Activated naive CD8-positive, alpha-beta T cell (primary cell): Measurements from ENCODE around the gene LRRC7.

Experiments
- H3K27ac Mint-ChIP-seq: one replicate; pipeline ENCODE4 v1.8.0; 2021; ENCODE audit warnings: mixed read lengths
- H3K27me3 Mint-ChIP-seq: one replicate; pipeline ENCODE4 v1.8.0; 2021; ENCODE audit warnings: mixed read lengths
- H3K36me3 Mint-ChIP-seq: one replicate; pipeline ENCODE4 v1.8.0; 2021; ENCODE audit warnings: mixed read lengths
- H3K4me1 Mint-ChIP-seq: one replicate; pipeline ENCODE4 v1.8.0; 2021; ENCODE audit warnings: low read depth, mixed read lengths
- H3K4me3 Mint-ChIP-seq: one replicate; pipeline ENCODE4 v1.8.0; 2021; ENCODE audit warnings: mild to moderate bottlenecking, mixed read lengths
- H3K9me3 Mint-ChIP-seq: one replicate; pipeline ENCODE4 v1.8.0; 2021; ENCODE audit warnings: low read depth, mixed read lengths

The LRRC7 gene

DNA sequence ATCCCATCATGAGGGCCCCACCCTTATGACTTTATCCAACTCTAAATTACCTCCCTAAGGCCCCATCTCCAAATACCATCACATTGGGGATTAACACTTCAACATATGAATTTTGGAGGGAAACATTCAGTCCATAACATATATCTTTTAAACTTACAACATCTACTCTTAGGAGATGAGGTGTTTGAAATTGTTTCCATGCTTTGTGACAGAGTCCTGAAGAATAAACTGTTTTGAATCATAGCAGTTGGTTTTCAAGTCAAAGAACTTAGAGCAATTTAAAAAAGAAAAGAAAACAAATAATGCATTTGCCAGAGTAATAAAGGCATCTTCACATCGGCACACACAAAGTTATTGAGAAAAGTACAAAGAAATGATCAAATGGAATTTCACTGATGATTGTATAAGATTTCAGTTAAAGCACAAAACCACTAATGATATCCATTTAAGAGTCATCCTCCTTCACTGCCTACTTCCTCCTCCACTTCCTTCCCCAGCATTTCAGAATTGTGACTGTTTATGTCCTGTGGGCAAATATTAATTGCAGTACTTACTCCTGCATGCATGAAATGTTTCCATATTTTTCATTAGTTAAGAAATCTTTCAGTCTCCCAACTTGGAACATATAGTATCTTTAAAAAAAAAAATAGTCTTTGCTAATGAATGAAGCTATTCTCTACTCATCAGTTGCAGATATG lies 435.6 kb downstream of the LRRC7 start:
- Mint-ChIP-seq H3K27me3 (no peaks in the 10 kb centered on the region), H3K4me3 (no peak overlapping the region), H3K27ac (no peak overlapping the region), H3K36me3 (no peaks in the 10 kb centered on the region), H3K9me3 (no peaks in the 10 kb centered on the region), H3K4me1 (no peaks in the 10 kb centered on the region)

DNA sequence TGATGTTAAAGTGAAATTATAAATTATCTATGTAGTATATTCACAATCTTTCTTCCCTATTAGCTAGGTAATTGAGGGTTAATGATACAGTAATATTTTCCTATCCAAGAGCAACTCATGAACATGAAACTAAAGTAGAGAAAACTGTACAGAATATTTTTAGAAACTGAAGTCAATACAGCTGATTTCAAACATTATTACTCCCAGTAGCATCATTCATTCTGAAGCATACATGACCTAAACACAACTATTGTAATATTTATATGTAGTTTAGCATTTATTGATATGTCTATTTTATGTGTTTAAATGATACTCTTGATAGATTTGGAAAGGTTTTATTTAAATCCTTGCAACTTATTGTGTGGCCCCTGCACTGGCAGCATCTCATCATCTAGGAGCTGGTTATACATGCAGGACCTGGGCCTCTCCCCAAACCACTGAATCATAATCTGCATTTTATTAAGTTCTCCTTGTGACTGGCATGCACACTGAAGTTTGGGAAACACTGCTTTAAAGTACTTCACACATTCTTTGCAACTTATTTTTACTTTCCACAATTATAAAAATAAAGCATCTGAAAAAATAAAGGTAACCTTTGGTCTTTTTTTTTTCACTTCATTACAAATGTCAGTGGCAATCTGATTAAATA lies 437.8 kb downstream of the LRRC7 start:
- Mint-ChIP-seq H3K27me3 (no peaks in the 10 kb centered on the region), H3K27ac (no peak overlapping the region), H3K36me3 (no peaks in the 10 kb centered on the region), H3K4me3 (no peak overlapping the region), H3K4me1 (no peaks in the 10 kb centered on the region), H3K9me3 (no peaks in the 10 kb centered on the region)

DNA sequence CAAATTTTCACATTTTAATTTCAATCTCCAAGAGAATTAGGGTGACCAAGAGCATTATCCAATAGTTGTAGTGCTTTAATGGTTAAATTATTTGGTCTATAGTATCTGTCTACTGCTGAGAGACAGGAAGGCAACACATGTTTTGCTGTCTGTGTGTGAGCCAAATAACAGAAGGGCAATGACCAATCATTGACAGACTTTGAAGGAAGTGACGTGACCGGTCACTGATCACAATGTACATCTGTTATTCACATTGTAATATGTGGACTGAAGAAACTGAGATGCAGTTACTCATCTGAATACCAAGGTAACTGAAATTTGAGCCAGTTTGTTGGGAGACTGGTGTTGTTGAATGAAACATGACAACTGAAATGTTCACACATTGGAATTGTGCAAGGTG lies 440.9 kb downstream of the LRRC7 start:
- no peaks in the 10 kb centered on the region for H3K4me1 Mint-ChIP-seq
- H3K4me3 Mint-ChIP-seq: no peak overlapping the region
- no peaks in the 10 kb centered on the region for H3K9me3 Mint-ChIP-seq
- no peak overlapping the region for H3K27ac Mint-ChIP-seq
- no peaks in the 10 kb centered on the region for H3K36me3 Mint-ChIP-seq
- H3K27me3 Mint-ChIP-seq: no peaks in the 10 kb centered on the region

DNA sequence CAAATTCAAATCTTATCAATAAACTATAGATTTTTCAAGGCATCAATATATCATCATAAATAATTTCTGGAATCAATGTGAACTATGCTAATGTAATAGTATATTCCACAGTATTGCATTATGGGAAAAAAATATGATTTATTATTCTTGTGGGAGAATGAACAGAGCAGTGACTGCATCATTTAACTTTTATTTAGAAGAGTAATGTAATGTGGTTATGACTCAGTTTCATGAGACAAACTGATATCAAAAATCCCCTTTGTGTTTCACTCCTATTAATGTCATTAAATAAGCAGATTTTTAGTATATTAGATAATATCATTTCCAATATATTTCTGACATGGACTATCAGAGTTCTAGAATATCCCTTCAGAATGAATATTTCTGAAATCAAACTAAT lies 450.0 kb downstream of the LRRC7 start:
- no peaks in the 10 kb centered on the region for H3K4me1 Mint-ChIP-seq
- no peaks in the 10 kb centered on the region for H3K9me3 Mint-ChIP-seq
- H3K27ac Mint-ChIP-seq: no peak overlapping the region
- H3K27me3 Mint-ChIP-seq: no peaks in the 10 kb centered on the region
- no peak overlapping the region for H3K4me3 Mint-ChIP-seq
- H3K36me3 Mint-ChIP-seq: no peaks in the 10 kb centered on the region

DNA sequence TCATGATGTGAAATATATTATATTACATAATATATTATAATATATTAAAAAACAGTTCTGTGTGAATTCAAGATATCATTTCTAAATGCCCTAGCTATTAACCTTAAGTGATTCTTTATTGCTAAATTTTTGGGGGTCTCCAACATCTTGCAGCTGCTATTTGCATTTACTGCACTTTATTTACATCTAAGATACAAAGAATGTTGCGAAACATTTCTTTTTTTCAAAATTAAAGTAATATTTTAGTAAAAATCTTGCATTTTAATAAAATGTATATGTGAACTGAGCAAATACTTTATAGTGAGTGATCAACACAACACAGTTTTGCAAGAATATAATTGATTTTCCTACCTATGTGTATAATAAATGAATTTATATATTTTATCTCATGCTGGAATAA lies 456.6 kb downstream of the LRRC7 start:
- Mint-ChIP-seq H3K36me3 (no peaks in the 10 kb centered on the region), H3K9me3 (no peaks in the 10 kb centered on the region), H3K4me1 (no peaks in the 10 kb centered on the region), H3K27ac (no peak overlapping the region), H3K4me3 (no peak overlapping the region), H3K27me3 (peaks cover 4% of the 10 kb centered on the region)

DNA sequence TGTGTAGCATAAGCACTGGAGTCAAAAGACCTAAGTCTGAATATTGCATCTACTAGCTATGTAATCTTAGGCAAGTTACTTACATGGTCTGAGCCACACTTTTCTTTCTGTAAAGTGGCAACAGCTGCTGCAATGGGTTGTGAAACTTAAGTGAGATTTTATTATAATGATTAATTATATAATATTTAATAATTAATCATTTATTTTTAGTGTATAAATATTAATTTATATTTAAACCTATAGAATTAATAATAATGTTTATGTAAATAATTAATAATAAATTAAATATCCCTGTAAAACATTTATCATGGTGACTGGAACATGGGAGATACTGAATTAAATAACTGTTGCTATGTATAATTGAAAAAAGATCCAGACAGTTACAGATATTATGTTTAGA lies 457.3 kb downstream of the LRRC7 start:
- peaks cover 4% of the 10 kb centered on the region for H3K27me3 Mint-ChIP-seq
- H3K4me3 Mint-ChIP-seq: no peak overlapping the region
- H3K27ac Mint-ChIP-seq: no peak overlapping the region
- no peaks in the 10 kb centered on the region for H3K36me3 Mint-ChIP-seq
- H3K4me1 Mint-ChIP-seq: no peaks in the 10 kb centered on the region
- H3K9me3 Mint-ChIP-seq: no peaks in the 10 kb centered on the region

DNA sequence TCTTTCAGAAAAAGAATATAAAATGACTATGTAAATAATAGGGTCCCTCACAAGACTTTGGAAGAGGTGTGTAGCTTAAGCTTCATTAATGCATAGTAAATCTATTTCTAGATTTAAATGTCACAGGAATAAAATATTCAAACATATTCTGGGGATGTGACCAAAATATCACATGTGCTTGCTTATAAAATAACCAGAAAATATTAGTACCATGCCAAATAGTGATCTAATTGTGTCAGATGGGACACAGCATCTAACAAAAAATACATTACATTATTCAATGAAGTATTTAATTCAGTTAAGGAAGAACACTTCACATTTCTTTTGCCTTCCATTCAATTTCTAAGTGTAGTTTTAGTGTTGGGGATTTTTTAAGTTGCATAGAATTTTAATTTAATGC lies 458.1 kb downstream of the LRRC7 start:
- no peak overlapping the region for H3K27ac Mint-ChIP-seq
- no peak overlapping the region for H3K4me3 Mint-ChIP-seq
- no peaks in the 10 kb centered on the region for H3K4me1 Mint-ChIP-seq
- peaks cover 4% of the 10 kb centered on the region for H3K27me3 Mint-ChIP-seq
- no peaks in the 10 kb centered on the region for H3K36me3 Mint-ChIP-seq
- no peaks in the 10 kb centered on the region for H3K9me3 Mint-ChIP-seq

DNA sequence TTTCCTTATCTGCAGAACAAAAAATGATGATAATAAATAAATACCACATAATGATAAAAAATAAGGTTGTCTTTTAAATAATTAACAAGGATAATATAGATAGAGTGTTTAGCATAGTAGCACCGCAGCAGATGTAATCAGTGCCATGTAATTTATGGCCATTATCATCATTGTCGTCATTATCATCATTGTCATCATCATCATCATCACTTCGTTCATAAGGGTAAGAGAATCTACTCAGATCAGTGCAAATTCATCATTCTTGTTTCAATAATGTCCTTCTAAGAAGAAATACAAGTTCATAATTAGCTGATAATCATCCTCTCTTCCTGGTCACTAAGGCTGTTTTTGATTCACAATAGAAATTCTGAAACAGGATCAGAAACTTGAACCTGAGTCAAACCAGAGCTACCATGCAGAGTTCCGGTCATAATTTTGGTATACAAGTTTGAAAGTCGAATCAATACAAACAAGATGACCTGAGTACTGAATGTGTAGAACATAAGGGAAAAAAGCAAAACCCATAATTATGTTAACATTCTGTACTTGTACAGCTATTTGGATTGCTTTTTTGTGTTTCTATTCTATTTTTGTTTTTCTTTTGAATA lies 465.6 kb downstream of the LRRC7 start:
- no peaks in the 10 kb centered on the region for H3K36me3 Mint-ChIP-seq
- H3K4me1 Mint-ChIP-seq: no peaks in the 10 kb centered on the region
- no peaks in the 10 kb centered on the region for H3K9me3 Mint-ChIP-seq
- no peak overlapping the region for H3K27ac Mint-ChIP-seq
- no peak overlapping the region for H3K4me3 Mint-ChIP-seq
- H3K27me3 Mint-ChIP-seq: peaks cover 4% of the 10 kb centered on the region

DNA sequence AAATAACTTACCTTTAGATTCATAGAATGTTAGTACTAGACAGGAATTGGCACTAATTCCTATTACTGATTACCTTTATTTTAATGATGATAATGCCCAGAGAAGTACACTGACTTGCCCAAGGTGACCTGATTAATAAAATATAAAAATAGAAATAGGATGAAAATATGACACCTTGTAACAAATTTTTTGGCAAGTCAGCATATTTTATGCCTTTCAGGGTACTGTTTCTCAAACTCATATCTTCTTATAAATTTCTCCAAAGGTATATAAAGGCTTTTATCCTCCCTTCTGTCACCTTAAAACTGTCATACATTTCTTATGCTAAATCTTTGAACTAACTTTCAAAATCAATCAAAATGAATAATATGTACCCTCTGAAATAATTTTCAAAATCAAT lies 466.2 kb downstream of the LRRC7 start:
- Mint-ChIP-seq H3K27me3 (peaks cover 2% of the 10 kb centered on the region), H3K4me3 (no peak overlapping the region), H3K36me3 (no peaks in the 10 kb centered on the region), H3K9me3 (no peaks in the 10 kb centered on the region), H3K27ac (no peak overlapping the region), H3K4me1 (no peaks in the 10 kb centered on the region)

DNA sequence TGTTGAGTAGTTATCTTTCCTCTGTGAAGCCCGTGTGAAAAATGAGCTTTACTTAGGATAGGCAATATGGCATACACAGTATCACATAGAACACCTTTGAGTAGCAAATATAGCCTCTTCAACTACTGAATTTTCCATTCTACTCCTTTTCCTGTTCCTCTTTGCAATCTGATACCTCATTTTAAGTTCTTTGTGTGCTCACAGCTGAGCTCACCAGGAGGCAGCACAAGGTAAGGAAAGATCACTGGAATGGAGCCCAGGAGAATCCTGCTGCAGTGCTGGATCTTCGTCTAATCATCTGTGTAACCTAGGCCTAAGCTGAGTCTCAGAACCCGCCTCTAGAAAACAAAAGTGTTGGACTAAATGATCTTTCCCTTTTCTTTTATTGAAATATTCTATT lies 466.7 kb downstream of the LRRC7 start:
- Mint-ChIP-seq H3K36me3 (no peaks in the 10 kb centered on the region), H3K27me3 (no peaks in the 10 kb centered on the region), H3K4me1 (no peaks in the 10 kb centered on the region), H3K27ac (no peak overlapping the region), H3K4me3 (no peak overlapping the region), H3K9me3 (no peaks in the 10 kb centered on the region)

DNA sequence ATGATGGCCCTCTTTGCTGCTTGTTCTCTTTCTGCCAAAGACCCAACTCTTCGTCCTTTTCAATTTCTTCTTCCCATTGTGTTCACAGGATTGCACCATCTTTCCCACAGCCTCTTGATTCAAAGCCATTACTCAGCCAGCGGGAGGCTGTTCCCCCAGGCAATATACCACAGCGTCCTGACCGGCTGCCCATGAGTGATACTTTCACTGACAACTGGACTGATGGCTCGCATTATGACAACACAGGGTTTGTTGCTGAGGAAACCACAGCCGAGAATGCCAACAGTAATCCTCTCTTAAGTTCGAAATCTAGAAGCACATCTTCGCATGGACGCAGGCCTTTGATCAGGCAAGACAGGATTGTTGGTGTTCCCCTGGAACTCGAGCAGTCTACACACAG lies 470.3 kb downstream of the LRRC7 start:
- Mint-ChIP-seq H3K27ac (no peak overlapping the region), H3K4me3 (no peak overlapping the region), H3K4me1 (no peaks in the 10 kb centered on the region)

DNA sequence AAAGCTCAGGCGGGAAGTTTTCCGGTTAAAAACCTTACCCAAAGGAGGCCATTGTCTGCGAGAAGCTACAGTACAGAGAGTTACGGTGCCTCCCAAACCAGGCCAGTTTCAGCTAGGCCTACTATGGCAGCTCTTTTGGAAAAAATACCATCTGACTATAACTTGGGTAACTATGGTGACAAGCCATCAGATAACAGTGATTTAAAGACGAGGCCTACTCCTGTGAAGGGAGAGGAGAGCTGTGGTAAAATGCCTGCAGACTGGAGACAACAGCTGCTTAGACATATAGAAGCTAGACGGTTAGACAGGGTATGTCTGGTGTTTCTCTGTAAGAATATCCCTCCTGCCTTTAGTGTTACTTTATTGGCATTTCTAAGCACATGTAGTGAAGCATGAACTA lies 471.8 kb downstream of the LRRC7 start:
- Mint-ChIP-seq H3K4me3 (no peak overlapping the region), H3K27ac (no peak overlapping the region), H3K4me1 (no peaks in the 10 kb centered on the region), H3K36me3 (no peaks in the 10 kb centered on the region), H3K27me3 (no peaks in the 10 kb centered on the region), H3K9me3 (no peaks in the 10 kb centered on the region)

More for the DNA sequence above, 470.3 kb downstream of the LRRC7 start:
- Mint-ChIP-seq H3K9me3 (no peaks in the 10 kb centered on the region), H3K36me3 (no peaks in the 10 kb centered on the region), H3K27me3 (no peaks in the 10 kb centered on the region)

DNA sequence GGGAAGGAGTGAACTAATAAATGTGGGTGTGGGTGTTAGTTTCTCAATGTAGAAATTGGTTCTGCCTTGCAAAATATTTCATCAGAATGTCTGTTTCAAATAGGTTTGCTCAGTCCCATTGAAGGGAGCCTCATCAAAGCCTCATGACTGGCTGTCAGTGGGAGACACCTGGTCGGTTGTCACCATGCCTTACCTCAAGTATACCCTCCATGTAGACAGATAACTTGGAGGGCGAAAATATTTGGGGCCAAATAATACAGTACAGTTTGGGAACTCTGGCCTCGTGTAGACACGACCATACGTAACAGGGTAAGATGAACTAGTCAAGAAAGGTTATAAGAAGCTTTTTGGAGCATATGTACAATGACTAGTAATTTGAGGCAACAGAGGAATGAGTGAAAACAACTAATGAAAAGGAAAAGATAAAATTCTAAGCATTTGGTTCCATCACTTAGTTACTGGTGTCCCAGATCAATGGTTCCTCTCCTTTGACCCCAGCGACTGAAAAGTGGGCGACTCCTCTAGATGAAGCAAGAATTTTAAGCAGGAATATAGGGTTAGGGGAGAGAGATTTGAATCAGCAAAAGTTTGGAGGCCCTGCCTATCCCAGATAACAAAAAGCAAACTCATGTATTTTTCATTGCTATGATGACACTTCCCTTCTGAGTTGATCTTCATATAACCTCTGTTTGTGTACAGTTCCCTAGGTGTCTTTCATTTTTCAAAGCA lies 473.8 kb downstream of the LRRC7 start:
- Mint-ChIP-seq H3K27ac (no peak overlapping the region), H3K36me3 (no peaks in the 10 kb centered on the region), H3K9me3 (no peaks in the 10 kb centered on the region), H3K4me1 (no peaks in the 10 kb centered on the region), H3K27me3 (no peaks in the 10 kb centered on the region), H3K4me3 (no peak overlapping the region)

DNA sequence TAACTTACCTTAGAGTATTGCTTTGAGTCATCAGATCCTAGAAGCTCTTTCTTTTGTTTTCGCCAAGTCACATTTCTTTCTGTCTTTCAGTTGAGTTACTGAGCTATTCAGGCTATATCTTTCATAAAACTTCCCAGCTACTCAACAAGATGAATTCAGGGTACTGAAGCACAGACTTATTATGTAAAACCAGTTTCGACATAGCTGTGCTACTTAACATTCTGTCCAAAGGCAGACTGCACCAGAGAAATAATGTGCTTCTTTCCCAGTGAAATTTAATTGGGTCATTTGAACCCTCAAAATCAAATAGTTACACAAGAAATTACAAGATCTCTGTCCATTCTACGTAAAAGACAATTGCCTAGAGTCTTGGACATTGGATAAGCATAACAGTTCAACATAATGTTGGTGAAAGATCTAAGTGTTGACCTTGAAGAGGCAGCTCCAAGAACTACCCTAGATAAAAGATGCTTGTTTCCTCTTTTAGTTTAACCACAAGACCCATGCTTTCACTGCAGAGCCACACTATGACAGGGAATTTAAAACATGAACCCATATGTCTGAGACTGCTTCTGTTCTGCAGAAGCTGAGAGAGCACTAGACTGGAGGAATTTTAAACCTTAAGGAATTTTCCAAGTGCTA lies 474.5 kb downstream of the LRRC7 start:
- Mint-ChIP-seq H3K4me3 (no peak overlapping the region), H3K27ac (no peak overlapping the region), H3K4me1 (no peaks in the 10 kb centered on the region), H3K36me3 (no peaks in the 10 kb centered on the region), H3K9me3 (no peaks in the 10 kb centered on the region), H3K27me3 (no peaks in the 10 kb centered on the region)

DNA sequence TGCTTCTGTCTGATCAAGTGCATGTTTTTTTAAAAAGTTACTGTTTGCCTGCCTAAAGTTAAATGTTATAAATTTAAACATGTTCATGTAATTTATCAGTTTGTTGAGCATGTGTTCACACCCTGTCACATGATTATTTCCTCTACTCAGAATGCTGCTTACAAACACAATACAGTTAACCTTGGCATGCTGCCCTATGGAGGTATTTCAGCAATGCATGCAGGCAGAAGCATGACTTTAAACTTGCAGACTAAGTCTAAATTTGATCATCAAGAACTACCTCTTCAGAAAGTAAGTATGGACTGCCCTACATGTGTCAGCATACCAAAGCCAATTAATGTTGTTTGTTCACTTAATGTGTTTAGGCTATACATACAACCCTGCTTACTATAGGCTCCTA lies 476.1 kb downstream of the LRRC7 start:
- no peaks in the 10 kb centered on the region for H3K36me3 Mint-ChIP-seq
- no peaks in the 10 kb centered on the region for H3K27me3 Mint-ChIP-seq
- H3K27ac Mint-ChIP-seq: no peak overlapping the region
- no peaks in the 10 kb centered on the region for H3K9me3 Mint-ChIP-seq
- no peaks in the 10 kb centered on the region for H3K4me1 Mint-ChIP-seq
- H3K4me3 Mint-ChIP-seq: no peak overlapping the region
